Heart left ventricle (tissue), 13 donors: ENCODE data around the gene ATXN8OS.

Experiments
- POLR2A ChIP-seq, 2 donors: fragments of 450-650 bp; IDR thresholded peaks; one replicate each; pipeline ENCODE4 v1.6.1; 2017; ENCODE audit warnings: antibody characterized with exemption in 2 of 2, mild to moderate bottlenecking in 2 of 2, moderate library complexity in 2 of 2
- TF ChIP-seq, protein P1 (sequence below), 12 donors: fragments of 200-600 bp; sonication (generic) in 4 of 12; IDR thresholded peaks; one replicate each; pipeline versions ENCODE4 v1.5.0 to v1.8.0; 2018 to 2022; ENCODE audit warnings: antibody characterized with exemption in 12 of 12, mild to moderate bottlenecking in 5 of 12
- donor health status: ischemic (EF 13 %, LVEDD 7.1; RV severe dilation, severe dysfunction).
- donor health status: DM: no; HTN: yes; CAD: no.
- donor health status: DM: no; HTN: no; CAD: no.
- donor health status: ischemic (EF 25% LVEDD 6.9; RV normal size, moderate dysfunction).
- donor health status: ischemic (EF 25% LVEDD 5.7; RV mildly dilated, moderate dysfunction).
- donor health status: ischemic (EF 35%, LVEDD 5.7; RV mildly dilated, moderate dysfunction).
- donor health status: nonischemic (EF 11% LVEDD 7.7; RV severe dilation, severe dysfunction).
- donor health status: DM: yes; HTN: yes; CAD: no.
- donor health status: PGD.
- donor health status: ischemic (EF 29% LVEDD 5.4; RV normal size, mild dysfunction).
- donor health status: nonischemic (EF 23%, LVEDD 6.1; RV moderate dilation, normal function).

DNA sequence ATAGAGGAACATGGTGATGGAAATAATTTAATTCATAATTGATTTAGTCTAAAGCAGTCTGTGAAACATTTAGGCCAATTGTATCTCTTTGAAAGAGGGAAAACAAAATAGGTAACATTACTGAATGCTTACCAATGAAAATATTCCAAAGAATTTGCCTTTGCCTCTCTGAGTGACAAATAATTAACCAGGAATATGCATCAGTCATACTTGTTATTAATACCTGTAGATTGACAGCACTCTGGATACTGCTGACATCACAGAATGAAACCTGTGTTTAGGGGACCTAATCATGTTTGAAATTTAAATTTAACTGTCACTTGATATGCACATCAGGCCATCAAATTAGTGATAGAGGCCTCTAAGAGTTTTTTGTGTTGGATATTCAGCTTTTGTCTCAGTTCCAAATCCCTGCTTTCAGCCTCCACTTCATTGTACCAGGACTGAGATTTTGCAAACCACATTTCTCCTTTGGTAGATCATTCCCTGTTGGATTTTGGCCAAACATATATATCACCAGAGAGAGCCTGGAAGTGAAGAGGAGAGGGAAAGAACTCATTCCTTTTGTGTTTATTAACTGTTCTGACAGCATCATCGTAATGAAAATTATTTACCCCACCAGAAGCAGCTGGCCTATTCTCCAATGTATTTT lies 65.4 kb downstream of the ATXN8OS start:
- TF ChIP-seq, protein P1, sequence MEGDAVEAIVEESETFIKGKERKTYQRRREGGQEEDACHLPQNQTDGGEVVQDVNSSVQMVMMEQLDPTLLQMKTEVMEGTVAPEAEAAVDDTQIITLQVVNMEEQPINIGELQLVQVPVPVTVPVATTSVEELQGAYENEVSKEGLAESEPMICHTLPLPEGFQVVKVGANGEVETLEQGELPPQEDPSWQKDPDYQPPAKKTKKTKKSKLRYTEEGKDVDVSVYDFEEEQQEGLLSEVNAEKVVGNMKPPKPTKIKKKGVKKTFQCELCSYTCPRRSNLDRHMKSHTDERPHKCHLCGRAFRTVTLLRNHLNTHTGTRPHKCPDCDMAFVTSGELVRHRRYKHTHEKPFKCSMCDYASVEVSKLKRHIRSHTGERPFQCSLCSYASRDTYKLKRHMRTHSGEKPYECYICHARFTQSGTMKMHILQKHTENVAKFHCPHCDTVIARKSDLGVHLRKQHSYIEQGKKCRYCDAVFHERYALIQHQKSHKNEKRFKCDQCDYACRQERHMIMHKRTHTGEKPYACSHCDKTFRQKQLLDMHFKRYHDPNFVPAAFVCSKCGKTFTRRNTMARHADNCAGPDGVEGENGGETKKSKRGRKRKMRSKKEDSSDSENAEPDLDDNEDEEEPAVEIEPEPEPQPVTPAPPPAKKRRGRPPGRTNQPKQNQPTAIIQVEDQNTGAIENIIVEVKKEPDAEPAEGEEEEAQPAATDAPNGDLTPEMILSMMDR (IDR thresholded peaks at IDR 0.05): no peak
- TF ChIP-seq POLR2A (IDR thresholded peaks at IDR 0.05): no peak
